CMK (cell line): Measurements from ENCODE around the gene IFNAR2.

Experiments
- DNase-seq: peaks from one replicate; pipeline ENCODE4 v3.0.0-alpha.2; 2010; ENCODE audit warnings: low read depth

IFNAR2 gene

DNA sequence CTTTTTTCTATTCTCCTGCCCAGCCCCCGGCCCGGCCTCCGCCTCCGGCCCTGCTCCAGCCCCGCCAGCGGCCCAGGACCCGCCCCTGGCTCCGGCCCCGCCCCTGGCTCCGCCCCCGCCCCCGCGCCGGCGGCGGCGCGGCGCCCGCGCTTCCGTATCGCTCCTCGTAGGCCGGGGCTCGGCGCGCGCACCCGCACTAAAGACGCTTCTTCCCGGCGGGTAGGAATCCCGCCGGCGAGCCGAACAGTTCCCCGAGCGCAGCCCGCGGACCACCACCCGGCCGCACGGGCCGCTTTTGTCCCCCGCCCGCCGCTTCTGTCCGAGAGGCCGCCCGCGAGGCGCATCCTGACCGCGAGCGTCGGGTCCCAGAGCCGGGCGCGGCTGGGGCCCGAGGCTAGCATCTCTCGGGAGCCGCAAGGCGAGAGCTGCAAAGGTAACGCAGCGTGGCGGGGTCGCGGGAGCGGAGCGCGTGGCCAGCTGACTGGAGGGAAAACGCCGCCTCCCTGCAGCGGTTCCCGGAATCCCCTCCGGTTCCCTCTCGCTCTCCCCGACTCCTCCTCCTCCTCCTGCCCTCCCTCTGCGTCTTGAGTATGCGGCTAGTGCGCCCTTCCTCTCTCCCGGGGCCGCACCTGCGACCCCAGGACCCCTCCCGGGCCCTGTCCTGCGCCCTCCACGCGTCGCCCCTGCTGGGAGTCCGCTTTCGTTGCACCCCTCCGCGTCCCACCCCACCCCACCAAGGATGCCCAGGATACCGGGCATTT is at the start of gene IFNAR2:
Gene IFNAR2, plus strand, starts transcription at position 155 of the 761 bp plus-strand sequence. CDS start 11,985 bp downstream, outside the sequence.
- peak; percentile 57 for DNase-seq

DNA sequence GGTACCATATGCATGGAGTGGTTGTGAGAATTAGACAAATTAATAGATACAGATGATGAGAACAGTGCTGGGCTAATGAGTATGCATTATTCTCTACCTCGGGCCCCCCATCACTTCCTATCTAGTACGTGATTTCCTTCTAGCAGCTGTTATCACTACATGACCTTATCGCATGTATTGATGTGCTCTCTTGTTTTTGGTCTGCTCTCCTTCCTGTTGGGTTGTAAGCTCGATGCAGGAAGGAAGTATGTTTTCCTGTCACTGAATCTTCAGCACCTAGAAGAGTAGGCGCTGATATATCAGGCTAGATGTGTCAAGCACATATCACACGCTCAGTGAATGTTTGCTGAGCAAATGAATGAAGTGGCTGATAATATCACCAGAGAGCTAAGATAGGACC is 43.9 kb upstream of the IFNAR2 start:
- no peak for DNase-seq

DNA sequence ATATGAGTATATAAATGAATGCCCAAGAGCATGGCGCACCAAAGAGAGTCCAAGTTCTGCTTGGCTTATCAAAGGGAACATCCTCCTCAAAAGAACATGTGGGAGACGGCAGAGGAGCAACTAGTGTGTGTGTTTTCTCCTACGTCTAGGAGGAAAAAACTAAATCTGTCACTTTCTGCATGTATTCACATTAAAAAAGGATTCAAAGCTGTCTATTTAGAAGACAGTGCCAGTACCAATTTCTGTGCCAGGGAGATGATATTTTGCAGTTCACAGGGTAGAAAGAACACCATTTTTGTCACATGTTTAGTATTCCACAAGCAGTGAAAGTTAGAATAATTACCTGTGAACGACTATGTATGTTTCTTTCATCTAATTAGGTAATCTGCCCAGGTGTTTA is 42.5 kb upstream of the IFNAR2 start:
- DNase-seq = no peak

DNA sequence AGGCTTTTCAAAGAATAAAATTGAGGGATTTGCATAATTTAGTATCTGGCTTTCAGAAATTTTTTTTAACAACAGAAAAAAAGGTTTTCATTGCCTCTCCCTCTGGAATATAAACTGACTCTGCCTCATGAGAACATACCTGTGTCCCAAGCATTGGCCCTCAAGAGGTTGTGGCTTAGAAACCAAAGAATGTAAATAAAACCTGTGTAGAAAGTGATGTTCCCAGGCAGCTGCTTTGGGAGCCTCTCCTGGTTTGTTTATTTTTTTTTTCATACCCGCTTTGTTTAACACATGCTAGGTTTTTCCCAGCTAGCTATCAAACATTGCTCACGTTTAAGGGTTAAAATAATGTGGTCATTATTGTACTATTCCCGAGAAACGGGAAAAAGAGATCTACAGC is 40.5 kb upstream of the IFNAR2 start:
- no peak for DNase-seq

DNA sequence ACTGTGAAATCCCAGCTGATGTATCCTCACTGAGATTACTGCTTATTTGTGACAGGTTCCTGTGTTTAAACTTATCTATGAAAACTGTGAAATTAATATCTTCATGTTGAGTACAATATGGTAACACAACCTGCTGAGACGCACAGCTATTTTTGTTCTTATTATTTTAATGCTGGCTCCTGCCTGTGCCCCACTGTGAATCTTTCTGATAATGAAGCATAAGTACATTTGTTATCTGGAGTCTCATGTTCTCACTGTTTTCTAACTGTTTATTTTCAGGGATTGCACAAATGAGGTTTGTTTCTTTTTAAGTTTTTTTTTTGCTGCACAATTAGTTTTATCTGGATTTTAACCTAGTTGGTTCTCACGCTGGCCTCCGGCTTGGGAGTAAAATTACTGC is 39.9 kb upstream of the IFNAR2 start:
- DNase-seq = no peak

DNA sequence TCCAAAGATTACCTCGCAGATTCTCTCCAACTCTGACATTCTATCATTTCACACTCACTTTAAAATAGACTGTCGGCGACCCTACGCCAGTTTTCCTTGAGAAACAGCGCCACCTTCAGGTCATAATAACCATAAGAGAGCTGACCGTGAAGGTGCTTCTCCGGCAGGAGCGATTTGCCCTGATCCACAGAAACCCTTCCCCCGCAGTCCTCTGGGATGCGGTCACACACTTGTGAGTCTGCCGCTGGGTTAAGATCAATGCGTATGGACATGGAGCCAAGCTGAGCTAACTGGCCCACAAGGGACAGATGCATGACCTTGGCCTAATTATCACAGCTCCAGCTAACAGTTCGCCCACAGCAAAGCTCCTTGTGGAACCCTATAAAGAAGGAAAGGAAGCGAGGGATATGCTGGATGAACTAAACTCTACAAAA is 32.8 kb upstream of the IFNAR2 start:
- peak; percentile 71 for DNase-seq

DNA sequence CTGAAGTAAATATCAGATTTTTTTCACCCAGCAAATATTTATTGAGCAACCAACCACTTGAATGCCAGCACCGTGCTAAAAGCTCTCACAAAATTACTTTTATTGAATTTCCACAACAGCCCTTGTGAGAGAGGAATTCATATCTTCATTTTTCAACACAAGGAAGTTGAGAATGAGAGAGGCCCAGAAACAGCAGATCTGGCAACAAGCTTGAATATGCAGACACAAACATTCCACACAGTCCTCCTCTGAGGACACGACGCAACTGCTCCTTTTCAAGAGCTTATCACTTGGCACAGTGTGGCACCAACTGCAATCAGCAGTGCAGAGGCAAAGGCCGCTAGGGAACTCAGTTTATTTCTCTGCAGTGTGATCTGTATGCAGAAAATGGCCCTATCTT is 32.2 kb upstream of the IFNAR2 start:
- no peak for DNase-seq

DNA sequence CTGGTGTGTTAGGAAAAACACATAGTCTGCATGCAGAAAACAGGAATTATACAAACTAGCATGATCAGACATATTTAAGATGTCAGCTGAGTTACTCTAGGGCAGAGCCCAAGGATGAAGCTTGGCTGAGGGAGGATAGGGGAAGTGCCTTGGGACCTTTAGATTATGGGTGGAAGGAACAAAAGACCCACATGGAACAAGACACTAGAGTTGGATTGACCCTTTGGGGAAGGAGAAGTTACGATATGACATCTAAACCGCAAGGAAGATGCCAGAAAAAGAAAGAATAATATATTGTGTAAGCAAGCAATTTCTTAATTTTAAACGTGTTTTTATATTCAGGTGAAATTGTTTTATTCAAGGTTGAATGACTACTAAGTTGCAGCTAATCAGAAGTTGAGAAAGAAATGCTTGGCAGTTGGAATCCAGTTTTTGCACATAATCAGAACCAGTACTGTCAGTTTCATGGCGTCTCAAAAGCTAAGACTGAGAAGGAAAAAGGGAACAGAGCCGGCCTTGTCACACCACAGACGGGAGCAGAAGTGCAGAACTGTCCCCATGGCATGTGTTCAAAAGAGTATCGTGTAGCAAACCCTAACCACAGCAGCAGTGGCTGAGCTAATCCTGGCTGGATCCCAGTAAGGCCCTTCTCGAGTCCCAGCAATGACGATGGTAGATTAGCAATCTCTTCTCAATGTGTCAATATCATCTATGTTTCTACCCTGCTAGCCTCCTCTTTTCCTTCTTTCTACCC is 31.2 kb upstream of the IFNAR2 start:
- DNase-seq = no peak

DNA sequence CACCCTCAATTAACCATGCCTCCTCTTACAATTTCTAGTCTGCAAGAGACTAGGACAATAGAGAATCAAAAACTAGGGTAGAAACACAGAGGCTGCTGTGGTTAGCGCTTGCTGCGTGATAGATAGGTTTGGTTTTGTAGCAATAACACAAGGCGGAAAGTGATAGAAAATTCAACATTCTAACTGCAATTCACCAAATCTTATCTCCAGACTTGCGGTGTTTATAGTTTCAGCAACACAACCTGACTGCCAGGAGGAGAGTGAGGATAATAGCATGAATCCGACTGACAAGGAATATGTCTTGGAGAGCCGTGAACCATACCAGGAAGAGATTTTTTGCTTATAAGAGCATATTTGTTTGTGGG is 30.7 kb upstream of the IFNAR2 start:
- peak; percentile 68 for DNase-seq

DNA sequence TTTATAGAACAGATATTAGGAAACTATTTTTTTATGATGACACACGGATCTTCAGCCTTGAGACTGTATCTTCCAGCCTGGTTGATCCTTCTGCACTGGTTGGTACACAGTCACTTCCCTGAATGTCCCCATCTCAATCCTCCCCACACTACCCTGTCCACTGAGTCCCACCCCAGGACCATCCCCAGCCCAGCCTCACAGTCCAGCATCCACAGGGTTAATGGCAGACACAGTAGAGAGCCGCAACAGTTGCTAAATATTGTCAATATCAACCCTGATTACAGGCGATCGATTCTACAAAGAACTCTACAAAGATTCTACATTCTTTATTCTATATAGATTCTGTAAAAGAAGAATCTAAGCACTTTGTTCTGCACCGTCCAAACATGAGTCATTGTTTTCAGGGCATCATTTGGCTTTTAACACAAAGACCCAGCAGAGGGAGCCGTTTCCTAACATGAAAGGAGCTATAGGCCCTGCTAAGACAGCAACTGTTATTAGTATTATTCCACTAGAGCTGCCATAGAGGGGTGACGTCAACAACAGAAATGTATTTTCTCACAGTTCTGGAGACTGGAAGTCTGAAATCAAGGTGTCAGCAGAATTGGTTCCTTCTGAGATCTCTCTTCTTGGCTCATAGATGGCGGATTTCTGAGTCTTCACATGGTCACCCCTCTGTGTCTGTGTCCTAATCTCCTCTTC is 30.1 kb upstream of the IFNAR2 start:
- peak; percentile 78 for DNase-seq

DNA sequence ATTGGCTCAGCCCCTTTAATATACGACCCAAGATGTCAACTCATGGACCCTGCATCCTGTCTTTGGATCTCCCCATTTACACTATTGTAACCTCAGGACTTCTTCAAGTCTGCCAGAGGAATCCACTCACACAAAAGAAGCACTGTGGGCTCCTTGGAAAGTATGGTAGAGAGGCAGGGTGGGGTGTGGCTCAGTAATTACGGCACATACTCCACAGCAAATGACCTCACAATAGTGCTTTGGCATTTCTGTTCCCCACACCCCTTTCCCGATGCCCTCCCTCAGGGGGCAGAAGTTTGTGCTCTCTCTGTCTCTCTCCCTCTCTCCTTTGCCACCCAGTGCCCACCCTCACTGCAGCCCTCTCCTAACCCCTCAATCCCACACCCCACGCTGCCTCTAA is 27.8 kb upstream of the IFNAR2 start:
- no peak for DNase-seq

DNA sequence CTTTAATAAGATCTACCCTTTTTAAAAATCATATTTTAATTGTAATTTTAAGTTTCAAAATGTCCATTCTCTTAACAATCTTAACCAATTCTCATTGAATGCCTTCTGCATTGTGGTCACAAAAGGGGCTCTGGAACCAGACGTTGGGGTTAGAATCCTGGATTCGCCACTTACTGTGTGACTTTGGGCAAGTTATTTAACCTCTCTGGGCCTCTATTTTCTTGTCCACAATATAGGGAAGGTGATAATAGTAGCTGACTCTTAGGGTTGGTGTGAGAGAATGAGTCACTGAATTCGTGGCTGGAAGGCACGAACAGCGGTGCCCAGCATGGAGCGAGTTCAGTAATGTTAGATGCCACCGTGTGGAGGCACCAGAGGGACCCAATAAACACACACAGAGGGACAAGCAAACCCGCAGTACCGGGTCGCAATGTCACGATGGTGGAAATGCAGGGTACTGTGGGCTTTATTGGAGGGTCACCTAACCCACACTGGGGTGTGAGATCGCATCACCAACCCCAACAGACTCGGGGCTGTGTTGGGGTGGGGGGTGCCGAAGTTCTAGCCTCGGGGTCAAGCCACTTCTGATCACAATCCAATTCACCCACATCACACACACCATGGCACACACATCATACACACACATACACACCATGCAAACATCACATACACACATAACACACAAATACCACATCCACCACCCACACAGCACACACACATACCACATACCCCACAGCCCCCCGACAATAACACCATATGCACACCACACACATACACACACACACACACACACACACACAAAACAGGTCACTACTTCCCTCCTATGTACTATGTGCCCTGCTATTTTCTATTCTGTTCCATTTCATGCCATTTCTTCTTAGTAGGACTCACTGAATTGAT is 27.0 kb upstream of the IFNAR2 start:
- DNase-seq = no peak

DNA sequence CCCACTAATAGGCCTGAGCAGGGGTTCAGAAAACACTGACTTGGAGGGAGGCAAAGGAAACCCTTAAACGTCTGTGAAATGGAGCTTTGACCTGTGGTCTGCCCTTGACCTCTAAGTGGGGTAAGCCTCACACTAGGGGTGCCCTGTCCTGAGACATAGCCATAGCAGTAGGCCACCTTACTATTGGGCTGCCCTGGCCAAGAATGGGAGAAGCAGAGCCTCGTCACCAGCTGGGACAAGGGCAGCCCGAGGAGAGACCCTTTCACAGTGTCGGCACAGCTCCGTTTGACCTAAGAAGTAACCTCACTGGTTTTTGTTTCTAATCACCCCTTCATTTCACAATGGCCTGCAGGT is 26.4 kb upstream of the IFNAR2 start:
- no peak for DNase-seq

DNA sequence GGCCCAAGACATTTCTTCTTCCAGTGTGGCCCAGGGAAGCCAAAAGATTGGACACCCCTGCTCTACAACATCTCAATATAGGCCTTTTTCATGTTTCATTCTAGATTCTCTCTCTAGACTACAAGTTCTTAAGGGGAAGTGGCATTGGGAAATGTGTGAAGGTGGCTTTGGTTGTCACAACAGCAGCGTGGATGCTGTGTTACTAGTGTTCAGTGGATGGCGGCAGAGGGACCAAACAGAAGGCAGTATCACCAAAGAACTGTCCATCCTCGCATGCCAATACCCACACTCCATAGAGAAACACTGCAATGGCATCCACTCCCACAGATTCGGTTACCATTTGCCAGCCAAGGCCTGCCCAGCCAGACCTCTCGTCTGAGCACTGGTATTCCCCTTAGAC is 24.3 kb upstream of the IFNAR2 start:
- DNase-seq = no peak

DNA sequence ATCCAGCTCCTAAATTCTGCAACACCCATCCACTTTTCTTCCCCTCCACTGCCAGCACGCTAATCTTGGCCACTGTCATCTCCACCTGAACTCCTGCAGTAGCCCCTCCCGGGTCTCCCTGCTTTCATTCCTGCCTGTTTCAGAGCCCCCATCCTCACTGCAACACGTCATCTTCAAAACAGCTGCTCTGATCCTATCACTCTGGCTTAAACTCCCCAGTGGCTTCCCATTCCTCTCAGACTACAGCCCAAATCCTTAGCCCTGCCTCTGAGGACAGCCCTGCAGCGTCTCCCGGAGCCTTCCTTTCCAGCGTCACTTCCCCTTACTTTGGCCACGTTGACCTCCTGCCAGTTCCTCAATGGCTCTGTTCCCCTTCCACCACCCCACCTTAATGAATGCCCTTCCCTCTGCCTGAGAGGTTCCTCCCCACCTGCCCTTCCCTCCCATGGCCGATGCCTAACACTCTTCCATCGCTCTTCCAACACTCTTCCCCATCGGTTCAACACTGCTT is 22.9 kb upstream of the IFNAR2 start:
- no peak for DNase-seq

DNA sequence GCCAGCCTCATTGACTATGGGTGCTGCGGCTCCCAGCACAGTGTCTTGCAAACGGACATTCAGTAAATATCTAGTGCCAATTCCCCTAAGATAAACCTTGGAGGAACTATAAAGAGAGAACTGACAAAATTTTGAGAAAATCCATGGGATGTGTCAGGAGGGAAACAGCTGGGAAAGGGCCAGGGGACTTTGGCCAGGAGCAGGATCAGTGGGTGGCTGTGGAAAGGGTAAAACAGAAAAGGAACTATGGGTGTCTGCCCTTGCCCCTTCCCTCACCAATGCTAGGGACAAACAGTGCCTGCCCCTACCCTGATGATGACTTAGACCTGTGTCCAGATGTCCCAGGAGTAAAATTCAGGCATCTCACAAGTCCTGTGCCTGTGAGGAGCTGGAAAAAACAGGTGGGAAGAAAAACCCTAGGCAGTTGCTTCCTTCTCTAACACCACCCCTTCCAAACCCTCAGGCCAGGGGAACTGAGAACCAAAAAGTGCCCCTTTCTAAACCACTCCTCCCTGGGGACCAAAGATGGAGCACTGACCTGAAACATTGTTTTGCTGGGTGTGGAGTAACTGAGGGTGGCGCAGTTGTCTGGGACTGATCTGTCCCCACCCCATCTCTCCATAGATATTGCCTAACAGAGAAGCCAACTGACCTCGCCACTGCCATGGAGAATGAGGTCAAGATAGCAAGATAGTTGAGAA is 22.1 kb upstream of the IFNAR2 start:
- no peak for DNase-seq

DNA sequence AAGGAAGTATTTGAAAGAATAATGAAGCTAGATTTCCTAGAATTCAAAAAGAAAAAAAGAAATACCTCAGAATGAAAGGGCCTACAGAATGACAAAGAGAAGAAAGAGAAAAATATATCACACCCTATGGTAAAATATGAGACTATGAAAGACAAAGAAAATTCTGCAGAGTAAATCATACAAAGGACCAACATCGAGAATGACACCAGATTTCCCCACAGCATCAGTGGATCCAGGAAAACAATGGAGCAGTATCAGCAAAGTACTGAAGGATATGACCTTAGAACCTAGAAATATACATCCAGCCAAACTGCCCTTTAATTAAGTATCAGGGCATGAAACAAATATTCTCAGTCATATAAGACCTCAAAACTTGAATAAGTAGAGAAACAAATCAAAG is 21.2 kb upstream of the IFNAR2 start:
- DNase-seq = no peak

DNA sequence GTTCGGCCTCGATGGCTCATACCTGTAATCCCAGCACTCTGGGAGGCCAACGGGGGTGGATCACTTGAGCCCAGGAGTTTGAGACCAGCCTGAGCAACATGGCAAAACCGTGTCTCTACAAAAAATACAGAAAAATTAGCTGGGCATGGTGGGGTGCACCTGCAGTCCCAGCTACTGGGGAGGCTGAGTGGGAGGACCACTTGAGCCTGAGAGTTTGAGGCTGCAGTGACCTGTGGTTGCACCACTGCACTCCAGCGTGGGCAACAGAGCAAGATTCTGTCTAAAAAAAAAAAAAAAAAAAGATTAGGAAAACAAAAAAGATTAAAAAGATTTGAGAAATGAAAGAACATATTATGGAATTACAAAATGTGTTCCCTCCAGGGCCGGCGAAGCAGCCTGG is 18.4 kb upstream of the IFNAR2 start:
- DNase-seq = no peak

DNA sequence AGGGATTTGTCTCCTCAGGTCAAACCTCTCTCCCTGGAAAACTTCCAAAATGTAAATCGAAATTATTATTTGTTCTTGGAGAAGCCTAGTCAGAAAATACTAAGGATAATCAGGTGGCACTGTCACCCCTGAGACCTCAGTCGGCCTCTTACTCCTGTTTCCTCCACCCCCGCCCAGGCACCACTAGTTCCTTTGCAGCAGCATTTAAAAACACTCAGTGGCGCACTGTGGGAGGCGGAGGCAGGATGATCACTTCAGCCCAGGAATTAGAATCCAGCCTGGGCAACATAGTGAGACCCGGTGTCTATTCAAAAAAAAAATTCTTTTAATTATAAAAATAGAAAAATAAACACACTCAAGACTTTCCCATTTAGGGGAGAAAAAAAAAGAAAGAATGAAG is 18.0 kb upstream of the IFNAR2 start:
- DNase-seq = no peak

DNA sequence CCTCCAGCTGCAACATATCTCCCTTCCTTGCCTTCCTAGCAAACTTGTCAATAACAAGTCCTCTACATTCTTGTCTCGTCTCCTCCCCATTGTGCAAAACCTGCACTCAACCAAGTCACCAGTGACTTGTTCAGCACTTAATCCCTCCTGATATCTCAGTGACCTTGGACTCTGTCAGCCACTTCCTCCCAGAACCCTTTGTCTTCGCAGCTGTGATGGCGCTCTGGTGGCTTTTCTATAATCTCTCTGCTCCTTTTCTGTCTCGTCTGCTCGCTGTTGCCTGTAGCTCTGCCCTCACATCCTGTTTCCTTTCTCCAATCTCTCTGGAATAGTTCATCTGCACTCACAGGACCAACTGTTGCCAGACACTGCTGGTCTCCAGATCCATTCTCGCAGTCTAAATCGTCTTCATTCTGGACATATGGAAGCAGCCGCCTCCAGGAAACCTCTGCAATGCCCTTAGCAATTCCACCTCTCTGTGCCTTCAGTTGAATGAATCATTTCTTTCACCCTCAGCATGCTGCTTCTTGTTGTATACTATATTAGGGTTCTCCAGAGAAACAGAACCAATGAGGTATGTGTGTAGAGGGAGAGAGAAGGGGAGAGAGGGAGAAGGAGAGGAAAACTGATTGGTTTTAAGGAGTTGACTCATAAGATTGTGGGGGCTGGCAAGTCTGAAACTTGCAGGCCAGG is 17.4 kb upstream of the IFNAR2 start:
- DNase-seq = no peak

DNA sequence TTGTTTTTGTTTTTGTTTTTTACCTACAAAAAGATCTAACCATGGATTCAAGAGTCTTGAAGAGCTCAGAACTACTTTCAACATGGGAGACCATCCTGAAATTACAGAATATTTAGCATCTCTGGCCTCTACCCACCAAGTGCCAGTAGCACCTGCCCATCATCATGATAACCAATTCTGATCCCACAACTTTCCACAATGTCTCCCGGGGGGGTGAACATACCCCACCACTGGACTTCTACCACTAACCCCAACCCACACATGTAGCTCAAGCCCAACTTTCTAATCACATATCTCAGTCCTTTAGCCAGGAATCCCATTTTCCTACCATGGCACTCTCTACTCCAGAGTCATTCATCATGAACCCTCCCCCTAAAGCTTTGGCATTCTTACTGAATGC is 15.7 kb upstream of the IFNAR2 start:
- no peak for DNase-seq
